ENCODE results near the gene SLC9A1.

GRCh38 chr1:27057389-27057788 lies 97.5 kb downstream of the SLC9A1 start:
- no peak for TF ChIP-seq CTCF (conservative IDR thresholded peaks at IDR 0.05; ENCODE audit: low read depth, low read length)
- TF ChIP-seq EZH2phosphoT487 (IDR thresholded peaks at IDR 0.05; ENCODE audit: borderline replicate concordance, low read length): no peak
- no peak for TF ChIP-seq EZH2 (IDR thresholded peaks at IDR 0.05; ENCODE audit: low read length, unreplicated experiment)

All from PC-3 (cell line).